SK-N-SH treated with all-trans-retinoic acid at 6 μM for 48 hours (cell line): ENCODE measurements around the gene CXCL13.
A peak's percentile ranks its signal among the peaks of the same experiment; 100 is the strongest.

ENCODE experiments used
- ATAC-seq: fragments of 200-7000 bp; cut with Tn5 transposase; 3 replicates; pipeline ENCODE4 v1.9.1; 2020; ENCODE audit warnings: mild to moderate bottlenecking, moderate library complexity
- ARNTL ChIP-seq: fragments of 450-650 bp; formaldehyde crosslinking; IDR thresholded peaks from 2 replicates; pipeline ENCODE4 v1.5.0; 2020; ENCODE audit warnings: low read depth, mild to moderate bottlenecking, moderate library complexity, borderline replicate concordance
- CSDC2 ChIP-seq: fragments of 250-450 bp; sonication (Bioruptor Pico); IDR thresholded peaks from 2 replicates; pipeline ENCODE4 v1.5.0; 2020; ENCODE audit warnings: mild to moderate bottlenecking, moderate library complexity
- CSRNP3 ChIP-seq: fragments of 250-450 bp; sonication (Bioruptor Pico); IDR thresholded peaks from 2 replicates; pipeline ENCODE4 v1.5.1; 2021; ENCODE audit warnings: mild to moderate bottlenecking, moderate library complexity
- ESRRG ChIP-seq: fragments of 250-450 bp; sonication (Bioruptor Pico); IDR thresholded peaks from 2 replicates; pipeline ENCODE4 v1.6.1; 2021; ENCODE audit warnings: mild to moderate bottlenecking
- GLIS3 ChIP-seq: fragments of 250-450 bp; sonication (Bioruptor Pico); IDR thresholded peaks from 2 replicates; pipeline ENCODE4 v1.5.0; 2020; ENCODE audit warnings: mild to moderate bottlenecking, moderate library complexity
- ISL1 ChIP-seq: fragments of 250-450 bp; sonication (Bioruptor Pico); IDR thresholded peaks from 2 replicates; pipeline ENCODE4 v2.1.2; 2022; ENCODE audit warnings: mild to moderate bottlenecking, moderate library complexity
- OSR1 ChIP-seq: fragments of 250-450 bp; sonication (Bioruptor Pico); IDR thresholded peaks from 2 replicates; pipeline ENCODE4 v1.8.0; 2022; ENCODE audit warnings: moderate library complexity, mild to moderate bottlenecking, inconsistent platforms
- PATZ1 ChIP-seq: fragments of 250-450 bp; sonication (Bioruptor Pico); IDR thresholded peaks from 2 replicates; pipeline ENCODE4 v1.8.0; 2020; ENCODE audit warnings: mild to moderate bottlenecking, moderate library complexity, borderline replicate concordance
- POU6F1 ChIP-seq: fragments of 250-450 bp; sonication (Bioruptor Pico); IDR thresholded peaks from 2 replicates; pipeline ENCODE4 v1.8.0; 2021; ENCODE audit warnings: low read depth, mild to moderate bottlenecking, moderate library complexity, borderline replicate concordance
- PPARA ChIP-seq: fragments of 250-450 bp; sonication (Bioruptor Pico); IDR thresholded peaks from 2 replicates; pipeline ENCODE4 v1.5.0; 2020; ENCODE audit warnings: mild to moderate bottlenecking, borderline replicate concordance
- RARB ChIP-seq: fragments of 250-450 bp; sonication (Bioruptor Pico); IDR thresholded peaks from 2 replicates; pipeline ENCODE4 v1.8.0; 2021; ENCODE audit warnings: mild to moderate bottlenecking, moderate library complexity
- SNAI2 ChIP-seq: fragments of 250-450 bp; sonication (Bioruptor Pico); IDR thresholded peaks from 2 replicates; pipeline ENCODE4 v1.5.0; 2020; ENCODE audit warnings: mild to moderate bottlenecking, moderate library complexity
- TCF4 ChIP-seq: fragments of 250-450 bp; sonication (Bioruptor Pico); IDR thresholded peaks from 2 replicates; pipeline ENCODE4 v1.8.0; 2021; ENCODE audit warnings: mild to moderate bottlenecking, moderate library complexity, borderline replicate concordance
- TOX ChIP-seq: fragments of 250-450 bp; sonication (Bioruptor Pico); IDR thresholded peaks from 2 replicates; pipeline ENCODE4 v1.8.0; 2021; ENCODE audit warnings: mild to moderate bottlenecking, moderate library complexity, borderline replicate concordance
- TSHZ2 ChIP-seq: fragments of 250-450 bp; sonication (Bioruptor Pico); IDR thresholded peaks from 2 replicates; pipeline ENCODE4 v1.5.0; 2020; ENCODE audit warnings: mild to moderate bottlenecking, moderate library complexity
- ZC3H10 ChIP-seq: fragments of 250-450 bp; sonication (Bioruptor Pico); IDR thresholded peaks from 2 replicates; pipeline ENCODE4 v1.5.1; 2021; ENCODE audit warnings: mild to moderate bottlenecking, moderate library complexity
- ZFP3 ChIP-seq: fragments of 250-450 bp; sonication (Bioruptor Pico); IDR thresholded peaks from 2 replicates; pipeline ENCODE4 v1.5.0; 2020; ENCODE audit warnings: mild to moderate bottlenecking, moderate library complexity
- ZFP30 ChIP-seq: fragments of 450-650 bp; formaldehyde crosslinking; IDR thresholded peaks from 2 replicates; pipeline ENCODE4 v1.5.0; 2022; ENCODE audit warnings: mild to moderate bottlenecking, moderate library complexity
- ZNF565 ChIP-seq: fragments of 450-650 bp; formaldehyde crosslinking; conservative IDR thresholded peaks from 2 replicates; pipeline ENCODE4 v1.5.0; 2020; ENCODE audit warnings: low read depth, mild to moderate bottlenecking, moderate library complexity
- ZNF70 ChIP-seq: fragments of 450-650 bp; formaldehyde crosslinking; IDR thresholded peaks from 2 replicates; pipeline ENCODE4 v1.5.0; 2020; ENCODE audit warnings: mild to moderate bottlenecking, moderate library complexity
- ZNF8 ChIP-seq: fragments of 450-650 bp; formaldehyde crosslinking; IDR thresholded peaks from 2 replicates; pipeline ENCODE4 v1.5.0; 2020; ENCODE audit warnings: mild to moderate bottlenecking, moderate library complexity

CXCL13 gene

GRCh38 chr4:77576351-77576750 lies 29.3 kb upstream of the CXCL13 start:
- TF ChIP-seq ZNF70 (no peak), OSR1 (no peak), ZFP3 (no peak), POU6F1 (CRISPR knock-in tag) (no peak), CSRNP3 (no peak), PPARA (CRISPR knock-in tag) (no peak), ZNF565 (CRISPR knock-in tag) (no peak), ZFP30 (CRISPR knock-in tag) (no peak)
- ATAC-seq = no peak

GRCh38 chr4:77578145-77578544 lies 27.5 kb upstream of the CXCL13 start:
- TF ChIP-seq TSHZ2 (CRISPR knock-in tag) = no peak
- TF ChIP-seq ZNF8 (CRISPR knock-in tag) = no peak
- TF ChIP-seq ZNF70 = no peak
- no peak for TF ChIP-seq GLIS3 (CRISPR knock-in tag)
- no peak for TF ChIP-seq ARNTL
- TF ChIP-seq ZFP3 = no peak
- TF ChIP-seq TCF4 (CRISPR knock-in tag) = no peak
- no peak for TF ChIP-seq ESRRG (CRISPR knock-in tag)
- no peak for TF ChIP-seq ZC3H10 (CRISPR knock-in tag)
- TF ChIP-seq ZNF565 (CRISPR knock-in tag) = no peak
- no peak for TF ChIP-seq RARB
- TF ChIP-seq TOX (CRISPR knock-in tag) = no peak
- no peak for TF ChIP-seq ZFP30 (CRISPR knock-in tag)
- TF ChIP-seq, all 23 proteins: peak for 0
- no peak for ATAC-seq

GRCh38 chr4:77579406-77580076 lies 26.1 kb upstream of the CXCL13 start:
- peak; percentile 98 for ATAC-seq
- TF ChIP-seq RARB (no peak), TOX (CRISPR knock-in tag) (no peak), ZFP3 (no peak), GLIS3 (CRISPR knock-in tag) (no peak)

GRCh38 chr4:77581724-77582123 lies 23.9 kb upstream of the CXCL13 start:
- ATAC-seq = no peak
- TF ChIP-seq TSHZ2 (CRISPR knock-in tag) = no peak
- no peak for TF ChIP-seq POU6F1 (CRISPR knock-in tag)
- no peak for TF ChIP-seq SNAI2
- no peak for TF ChIP-seq CSDC2
- TF ChIP-seq ISL1 (CRISPR knock-in tag) = no peak
- TF ChIP-seq TOX (CRISPR knock-in tag) = no peak
- TF ChIP-seq ZC3H10 (CRISPR knock-in tag) = no peak
- no peak for TF ChIP-seq GLIS3 (CRISPR knock-in tag)
- no peak for TF ChIP-seq ZFP3
- TF ChIP-seq PATZ1 = no peak
- no peak for TF ChIP-seq ZNF8 (CRISPR knock-in tag)
- TF ChIP-seq PPARA (CRISPR knock-in tag) = no peak
- no peak for TF ChIP-seq ZNF565 (CRISPR knock-in tag)
- TF ChIP-seq ESRRG (CRISPR knock-in tag) = no peak
- no peak for TF ChIP-seq TCF4 (CRISPR knock-in tag)
- no peak for TF ChIP-seq OSR1
